GM12865 (cell line): ENCODE measurements around the gene SNRNP35.
"Not testable (repeated sequence)": the region's sequence is repeated elsewhere in the genome, so short reads cannot be mapped to it uniquely, and the experiment has no call there.

ENCODE experiments used
- DNase-seq: peaks from one replicate; pipeline ENCODE4 v3.0.0; 2010; ENCODE audit warnings: low read depth
- H3K4me3 ChIP-seq: 2 replicates; pipeline ENCODE4 v1.5.1; 2011; ENCODE audit warnings: mild to moderate bottlenecking, low read depth, low read length, control low read depth
- CTCF ChIP-seq: IDR thresholded peaks from 2 replicates; pipeline ENCODE4 v1.5.1; 2011; ENCODE audit warnings: low read length, control low read depth, low read depth, inconsistent platforms; ENCODE audit not compliant: insufficient read depth; ENCODE audit errors: missing control alignments

The SNRNP35 gene

GRCh38 chr12:123485756-123486155, 27.8 kb downstream of the SNRNP35 start:
- TF ChIP-seq CTCF: no peak
- no peak overlapping the region for H3K4me3 ChIP-seq
- no peak for DNase-seq

- no peak for TF ChIP-seq CTCF
- no peak for DNase-seq
Measured at GRCh38 chr12:123487428-123487827, 29.5 kb downstream of the SNRNP35 start.

GRCh38 chr12:123488539-123489230, 30.7 kb downstream of the SNRNP35 start:
- no peak for TF ChIP-seq CTCF
- no peak for DNase-seq
- no peak overlapping the region for H3K4me3 ChIP-seq

More at GRCh38 chr12:123487428-123487827, 29.5 kb downstream of the SNRNP35 start:
- H3K4me3 ChIP-seq: no peak overlapping the region

GRCh38 chr12:123489580-123489979, 31.6 kb downstream of the SNRNP35 start:
- no peak for TF ChIP-seq CTCF
- DNase-seq: no peak
- H3K4me3 ChIP-seq: no peak overlapping the region

GRCh38 chr12:123490089-123490488, 32.1 kb downstream of the SNRNP35 start:
- DNase-seq: no peak
- TF ChIP-seq CTCF: no peak
- H3K4me3 ChIP-seq: no peak overlapping the region

- H3K4me3 ChIP-seq: no peak overlapping the region
- DNase-seq: no peak
- no peak for TF ChIP-seq CTCF
Measured at GRCh38 chr12:123491056-123491455, 33.1 kb downstream of the SNRNP35 start.

- TF ChIP-seq CTCF: no peak
- no peak overlapping the region for H3K4me3 ChIP-seq
- DNase-seq: no peak
Measured at GRCh38 chr12:123491481-123491880, 33.5 kb downstream of the SNRNP35 start.

- DNase-seq, H3K4me3 ChIP-seq: not testable (repeated sequence)
Measured at GRCh38 chr12:123492339-123493039, 34.5 kb downstream of the SNRNP35 start.
